D721Med (cell line): ENCODE results near the gene MINDY4.

ENCODE experiments used
- DNase-seq: peaks from one replicate; pipeline ENCODE4 v3.0.0; 2011; ENCODE audit warnings: low spot score; ENCODE audit not compliant: insufficient read length
- FAIRE-seq: peaks from 2 replicates; lab custom pipeline; 2011; peaks lifted over from hg19 to GRCh38; lab: Jason Lieb, UNC
- CTCF ChIP-seq: IDR thresholded peaks from 2 replicates; pipeline ENCODE4 v1.5.1; 2012; ENCODE audit warnings: mild to moderate bottlenecking, control low read depth; ENCODE audit not compliant: insufficient read depth; ENCODE audit errors: missing control alignments

MINDY4 gene

GRCh38 chr7:30728591-30729100, 42.6 kb upstream of the MINDY4 start:
- no peak for FAIRE-seq
- DNase-seq = no peak
- TF ChIP-seq CTCF = no peak

- FAIRE-seq (no peak), DNase-seq (no peak)
- TF ChIP-seq CTCF = no peak
These were observed 41.6 kb upstream of the MINDY4 start for GRCh38 chr7:30729642-30730041.

GRCh38 chr7:30730097-30730496, 41.1 kb upstream of the MINDY4 start:
- no peak for FAIRE-seq
- no peak for TF ChIP-seq CTCF
- no peak for DNase-seq

GRCh38 chr7:30730996-30731395, 40.2 kb upstream of the MINDY4 start:
- DNase-seq (no peak), FAIRE-seq (no peak)
- no peak for TF ChIP-seq CTCF

GRCh38 chr7:30731581-30731980, 39.6 kb upstream of the MINDY4 start:
- FAIRE-seq (no peak), DNase-seq (no peak)
- TF ChIP-seq CTCF = no peak

GRCh38 chr7:30732606-30733005, 38.6 kb upstream of the MINDY4 start:
- TF ChIP-seq CTCF = no peak
- FAIRE-seq (no peak), DNase-seq (no peak)

- no peak for DNase-seq
- no peak for FAIRE-seq
- no peak for TF ChIP-seq CTCF
These were observed 38.0 kb upstream of the MINDY4 start for GRCh38 chr7:30733216-30733615.
